HEK293 (cell line): Measurements from ENCODE around the gene WTIP.

Source experiments
- CTCF ChIA-PET: fragments of 350-600 bp; formaldehyde crosslinking; extraction: SDS; loops from one replicate; lab custom pipeline; 2021; ENCODE audit warnings: antibody characterized with exemption; lab: Yijun Ruan, JAX
- POLR2A ChIA-PET: fragments of 300-600 bp; formaldehyde crosslinking; extraction: SDS; loops from one replicate; lab custom pipeline; 2020; ENCODE audit warnings: antibody characterized with exemption, inconsistent platforms; lab: Yijun Ruan, JAX
- H3K27ac ChIP-seq: fragments of 200-500 bp; sonication (Bioruptor generic); 2 replicates; pipeline ENCODE4 v1.5.1; 2014; ENCODE audit warnings: low read depth, low read length, control low read depth, inconsistent platforms; ENCODE audit errors: extremely low read depth
- H3K36me3 ChIP-seq, 2 experiments: fragments of 200-500 bp in 1 of 2; sonication (Bioruptor generic) in 1 of 2; 1 replicate in 1 of 2; 2 replicates in 1 of 2; pipeline ENCODE4 v1.5.1; 2014 to 2017; ENCODE audit warnings: inconsistent platforms in 2 of 2, low read length in 2 of 2; ENCODE audit not compliant: control insufficient read depth in 2 of 2, insufficient read depth in 1 of 2
- H3K4me1 ChIP-seq: fragments of 200-500 bp; sonication (Bioruptor generic); 2 replicates; pipeline ENCODE4 v1.5.1; 2014; ENCODE audit warnings: mild to moderate bottlenecking, low read length, inconsistent platforms; ENCODE audit not compliant: control insufficient read depth, insufficient read depth
- H3K4me3 ChIP-seq: 2 replicates; pipeline ENCODE4 v1.5.1; 2011; ENCODE audit warnings: low read depth, mild to moderate bottlenecking, control low read depth, low read length, moderate library complexity
- H3K9me3 ChIP-seq: fragments of 200-500 bp; sonication (Bioruptor generic); 2 replicates; pipeline ENCODE4 v1.5.1; 2014; ENCODE audit warnings: low read depth, low read length, inconsistent platforms; ENCODE audit not compliant: control insufficient read depth, insufficient read depth
- IKZF3 ChIP-seq: fragments of 450-650 bp; IDR thresholded peaks from 2 replicates; pipeline ENCODE4 v1.5.0; 2018; ENCODE audit warnings: missing biosample characterization, mild to moderate bottlenecking, missing genetic modification characterization, moderate library complexity
- KLF1 ChIP-seq: fragments of 450-650 bp; formaldehyde crosslinking; IDR thresholded peaks from 2 replicates; pipeline ENCODE4 v1.5.1; 2016; ENCODE audit warnings: missing biosample characterization, missing genetic modification characterization
- SP7 ChIP-seq: fragments of 450-650 bp; formaldehyde crosslinking; IDR thresholded peaks from 2 replicates; pipeline ENCODE4 v1.5.1; 2016; ENCODE audit warnings: missing biosample characterization, missing genetic modification characterization
- ZBTB10 ChIP-seq: fragments of 450-650 bp; formaldehyde crosslinking; IDR thresholded peaks from 2 replicates; pipeline ENCODE4 v1.5.1; 2016; ENCODE audit warnings: missing biosample characterization, missing genetic modification characterization
- ZNF211 ChIP-seq: fragments of 450-650 bp; formaldehyde crosslinking; IDR thresholded peaks from 2 replicates; pipeline ENCODE4 v1.5.1; 2016; ENCODE audit warnings: low read depth, missing biosample characterization, missing genetic modification characterization
- ZNF239 ChIP-seq: fragments of 450-650 bp; formaldehyde crosslinking; IDR thresholded peaks from 2 replicates; pipeline ENCODE4 v1.5.1; 2016; ENCODE audit warnings: missing biosample characterization, missing genetic modification characterization
- ZNF280D ChIP-seq: fragments of 450-650 bp; formaldehyde crosslinking; IDR thresholded peaks from 2 replicates; pipeline ENCODE4 v1.5.1; 2016; ENCODE audit warnings: missing biosample characterization, missing genetic modification characterization
- ZNF335 ChIP-seq: fragments of 450-650 bp; formaldehyde crosslinking; conservative IDR thresholded peaks from 2 replicates; pipeline ENCODE4 v1.5.1; 2016; ENCODE audit warnings: missing biosample characterization, missing genetic modification characterization
- ZNF366 ChIP-seq: fragments of 450-650 bp; formaldehyde crosslinking; conservative IDR thresholded peaks from 2 replicates; pipeline ENCODE4 v1.5.1; 2016; ENCODE audit warnings: missing biosample characterization, missing genetic modification characterization
- ZNF37A ChIP-seq: fragments of 450-650 bp; IDR thresholded peaks from 2 replicates; pipeline ENCODE4 v1.5.1; 2018; ENCODE audit warnings: missing biosample characterization, missing genetic modification characterization
- ZNF391 ChIP-seq: fragments of 450-650 bp; formaldehyde crosslinking; IDR thresholded peaks from 2 replicates; pipeline ENCODE4 v1.5.1; 2016; ENCODE audit warnings: low read depth, missing biosample characterization, missing genetic modification characterization, borderline replicate concordance
- ZNF621 ChIP-seq: fragments of 450-650 bp; formaldehyde crosslinking; IDR thresholded peaks from 2 replicates; pipeline ENCODE4 v1.5.1; 2017; ENCODE audit warnings: missing biosample characterization, missing genetic modification characterization
- ZNF776 ChIP-seq: fragments of 450-650 bp; formaldehyde crosslinking; IDR thresholded peaks from 2 replicates; pipeline ENCODE4 v1.5.0; 2017; ENCODE audit warnings: missing biosample characterization, missing genetic modification characterization, borderline replicate concordance
- ZSCAN16 ChIP-seq: fragments of 450-650 bp; formaldehyde crosslinking; IDR thresholded peaks from 2 replicates; pipeline ENCODE4 v1.5.1; 2016; ENCODE audit warnings: missing biosample characterization, missing genetic modification characterization
- TF ChIP-seq, protein P1 (sequence below): fragments of 450-650 bp; formaldehyde crosslinking; IDR thresholded peaks from 2 replicates; pipeline ENCODE4 v1.5.1; 2016; ENCODE audit warnings: missing biosample characterization, missing genetic modification characterization

The WTIP gene

GRCh38 chr19:34490141-34490766 lies 8.7 kb downstream of the WTIP start:
- POLR2A ChIA-PET, result interaction anchor here (1.3 kb wide), 1 partner anchor 11 kb away, joined by 3 read pairs; no protein-coding TSS in a partner anchor

DNA sequence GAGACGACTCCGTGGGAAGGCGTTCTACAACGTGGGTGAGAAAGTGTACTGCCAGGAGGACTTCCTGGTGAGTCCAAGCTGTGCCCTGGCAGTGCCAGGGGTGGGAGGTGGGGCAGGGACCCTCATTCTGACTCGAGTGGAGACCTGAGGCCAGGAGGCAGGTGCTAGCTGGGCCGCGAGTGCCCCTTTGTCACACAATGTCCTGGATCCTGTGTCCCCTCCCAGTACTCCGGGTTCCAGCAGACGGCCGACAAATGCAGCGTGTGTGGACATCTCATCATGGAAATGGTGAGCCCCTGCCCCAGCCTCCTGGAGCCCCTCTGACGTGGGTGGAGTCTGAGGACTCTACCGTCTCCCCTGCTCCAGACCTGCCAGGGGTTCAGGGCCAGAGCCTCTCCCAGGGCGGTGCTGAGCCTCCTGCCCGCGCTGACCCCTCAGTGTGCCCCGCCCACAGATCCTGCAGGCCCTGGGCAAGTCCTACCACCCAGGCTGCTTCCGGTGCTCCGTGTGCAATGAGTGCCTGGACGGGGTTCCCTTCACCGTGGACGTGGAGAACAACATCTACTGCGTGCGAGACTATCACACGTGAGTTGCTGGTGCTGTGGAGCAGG lies 11.6 kb downstream of the WTIP start:
- TF ChIP-seq ZNF391 (tag by site-specific recombination), result no peak
- no peak for TF ChIP-seq ZNF37A (tag by site-specific recombination)
- TF ChIP-seq ZNF776 (tag by site-specific recombination), result no peak
- TF ChIP-seq, protein P1, sequence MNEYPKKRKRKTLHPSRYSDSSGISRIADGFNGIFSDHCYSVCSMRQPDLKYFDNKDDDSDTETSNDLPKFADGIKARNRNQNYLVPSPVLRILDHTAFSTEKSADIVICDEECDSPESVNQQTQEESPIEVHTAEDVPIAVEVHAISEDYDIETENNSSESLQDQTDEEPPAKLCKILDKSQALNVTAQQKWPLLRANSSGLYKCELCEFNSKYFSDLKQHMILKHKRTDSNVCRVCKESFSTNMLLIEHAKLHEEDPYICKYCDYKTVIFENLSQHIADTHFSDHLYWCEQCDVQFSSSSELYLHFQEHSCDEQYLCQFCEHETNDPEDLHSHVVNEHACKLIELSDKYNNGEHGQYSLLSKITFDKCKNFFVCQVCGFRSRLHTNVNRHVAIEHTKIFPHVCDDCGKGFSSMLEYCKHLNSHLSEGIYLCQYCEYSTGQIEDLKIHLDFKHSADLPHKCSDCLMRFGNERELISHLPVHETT (tag by site-specific recombination), result no peak
- no peak for TF ChIP-seq SP7 (tag by site-specific recombination)
- TF ChIP-seq KLF1, result no peak
- H3K9me3 ChIP-seq, result no peaks in the 10 kb centered on the region
- no peaks in the 10 kb centered on the region for H3K4me1 ChIP-seq
- H3K4me3 ChIP-seq, result no peak overlapping the region
- peaks cover 39 to 49% of the 10 kb centered on the region in 2 experiments for H3K36me3 ChIP-seq
- POLR2A ChIA-PET, result no interaction called here
- CTCF ChIA-PET, result interaction anchor here (0.5 to 0.7 kb wide), 3 partner anchors 12 to 31 kb away, joined by 3 read pairs; no protein-coding TSS in a partner anchor
- H3K27ac ChIP-seq, result no peak overlapping the region

More at GRCh38 chr19:34490141-34490766, 8.7 kb downstream of the WTIP start:
- Histone ChIP-seq H3K9me3 (no peaks in the 10 kb centered on the region), H3K27ac (no peak overlapping the region), H3K4me3 (no peak overlapping the region), H3K36me3 (peaks cover 29 to 30% of the 10 kb centered on the region in 2 experiments), H3K4me1 (no peaks in the 10 kb centered on the region)
- CTCF ChIA-PET, result interaction anchor here (0.7 to 3.2 kb wide), 3 partner anchors 9 to 31 kb away, joined by 4 to 16 read pairs (median 4); no protein-coding TSS in a partner anchor
- TF ChIP-seq ZNF211, result no peak
- no peak for TF ChIP-seq ZNF239
- no peak for TF ChIP-seq IKZF3 (tag by site-specific recombination)
- no peak for TF ChIP-seq ZNF280D (tag by site-specific recombination)
- no peak for TF ChIP-seq ZNF366 (tag by site-specific recombination)
- TF ChIP-seq ZNF621 (tag by site-specific recombination), result no peak
- no peak for TF ChIP-seq ZNF391 (tag by site-specific recombination)
- TF ChIP-seq ZBTB10 (tag by site-specific recombination), result no peak
- TF ChIP-seq ZSCAN16 (tag by site-specific recombination), result no peak
- no peak for TF ChIP-seq ZNF335 (tag by site-specific recombination)
